ENCODE results near the gene PDGFC. TPM values are rescaled to one million over a fixed set of nuclear protein-coding genes. Genes with fewer than 3 reads are reported as not detected.

The PDGFC gene
- total RNA-seq, 1 experiment from 2014 or later = 5.3 TPM

DNA sequence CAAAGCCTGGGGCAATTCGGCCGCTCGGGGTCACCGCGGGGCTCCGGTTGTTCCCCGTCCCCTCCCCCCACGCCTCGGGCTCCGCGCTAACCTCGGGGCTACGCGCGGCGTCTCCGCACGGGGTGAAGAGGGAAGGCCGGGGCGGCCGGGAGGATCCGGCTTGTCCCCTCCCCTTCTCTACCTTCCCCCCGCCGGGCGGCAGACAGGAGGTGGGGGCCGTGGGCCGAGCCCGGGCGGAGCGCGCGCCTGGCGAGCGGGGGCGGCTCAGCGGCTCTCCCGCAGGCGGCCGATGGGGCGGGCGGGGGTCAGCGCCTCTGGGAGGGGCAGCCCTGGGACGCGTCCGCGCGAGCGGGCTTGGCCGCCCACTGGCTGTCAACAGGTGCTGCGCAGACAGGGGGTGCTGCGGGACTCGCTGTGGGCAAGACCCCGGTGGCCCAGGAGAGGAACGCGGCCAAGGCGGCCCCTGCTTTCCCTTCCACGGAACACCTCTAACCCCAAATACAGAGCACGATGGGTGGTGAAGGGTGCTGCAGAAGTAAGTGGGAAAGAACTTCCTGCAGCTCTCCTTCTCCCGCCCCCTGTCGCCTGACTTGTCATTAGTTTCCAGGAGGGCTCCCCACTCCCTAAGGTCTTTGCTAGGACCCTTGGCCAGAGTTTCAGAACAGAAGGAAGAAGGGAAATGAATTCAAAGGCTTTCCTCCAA is at the start of gene PDGFC (continued):
- TF ChIP-seq HMGXB4 (CRISPR knock-in tag; IDR thresholded peaks at IDR 0.05) (peak; percentile 21; the same call in 1 of the 2 replicates), USF1 (CRISPR knock-in tag; IDR thresholded peaks at IDR 0.05) (no peak), ZNF423 (CRISPR knock-in tag; IDR thresholded peaks at IDR 0.05) (no peak), ZNF232 (CRISPR knock-in tag; IDR thresholded peaks at IDR 0.05) (no peak)
- TF ChIP-seq, protein P1, sequence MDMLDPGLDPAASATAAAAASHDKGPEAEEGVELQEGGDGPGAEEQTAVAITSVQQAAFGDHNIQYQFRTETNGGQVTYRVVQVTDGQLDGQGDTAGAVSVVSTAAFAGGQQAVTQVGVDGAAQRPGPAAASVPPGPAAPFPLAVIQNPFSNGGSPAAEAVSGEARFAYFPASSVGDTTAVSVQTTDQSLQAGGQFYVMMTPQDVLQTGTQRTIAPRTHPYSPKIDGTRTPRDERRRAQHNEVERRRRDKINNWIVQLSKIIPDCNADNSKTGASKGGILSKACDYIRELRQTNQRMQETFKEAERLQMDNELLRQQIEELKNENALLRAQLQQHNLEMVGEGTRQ (CRISPR knock-in tag; IDR thresholded peaks at IDR 0.05) = no peak; the same call in 1 of the 2 replicates

- Mint-ChIP-seq H3K27ac (no peak overlapping the region), H3K9me3 (peaks cover 3% of the 10 kb centered on the region; the same call in 1 of the 2 replicates), H3K27me3 (ENCODE audit: low read depth) (no peaks in the 10 kb centered on the region), H3K4me3 (no peak overlapping the region), H3K4me1 (no peaks in the 10 kb centered on the region), H3K36me3 (no peaks in the 10 kb centered on the region)
- TF ChIP-seq, protein P2, sequence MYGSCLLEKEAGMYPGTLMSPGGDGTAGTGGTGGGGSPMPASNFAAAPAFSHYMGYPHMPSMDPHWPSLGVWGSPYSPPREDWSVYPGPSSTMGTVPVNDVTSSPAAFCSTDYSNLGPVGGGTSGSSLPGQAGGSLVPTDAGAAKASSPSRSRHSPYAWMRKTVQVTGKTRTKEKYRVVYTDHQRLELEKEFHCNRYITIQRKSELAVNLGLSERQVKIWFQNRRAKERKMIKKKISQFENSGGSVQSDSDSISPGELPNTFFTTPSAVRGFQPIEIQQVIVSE (CRISPR knock-in tag; IDR thresholded peaks at IDR 0.05; ENCODE audit: borderline replicate concordance) = no peak
- TF ChIP-seq MYBL2 (CRISPR knock-in tag; IDR thresholded peaks at IDR 0.05) = no peak
- TF ChIP-seq MLX (CRISPR knock-in tag; IDR thresholded peaks at IDR 0.05) = no peak
- no peak for TF ChIP-seq NR1H2 (CRISPR knock-in tag; IDR thresholded peaks at IDR 0.05)
- TF ChIP-seq ZNF671 (CRISPR knock-in tag; IDR thresholded peaks at IDR 0.05) = no peak
- TF ChIP-seq EMX1 (CRISPR knock-in tag; IDR thresholded peaks at IDR 0.05) = no peak
- CTCF ChIA-PET = no interaction called here
- no peak for DNase-seq (ENCODE audit: low spot score)
- POLR2A ChIA-PET = no interaction called here
- no peak for ATAC-seq
These were observed 49.3 kb upstream of the PDGFC start for GRCh38 chr4:157020882-157021281.

DNA sequence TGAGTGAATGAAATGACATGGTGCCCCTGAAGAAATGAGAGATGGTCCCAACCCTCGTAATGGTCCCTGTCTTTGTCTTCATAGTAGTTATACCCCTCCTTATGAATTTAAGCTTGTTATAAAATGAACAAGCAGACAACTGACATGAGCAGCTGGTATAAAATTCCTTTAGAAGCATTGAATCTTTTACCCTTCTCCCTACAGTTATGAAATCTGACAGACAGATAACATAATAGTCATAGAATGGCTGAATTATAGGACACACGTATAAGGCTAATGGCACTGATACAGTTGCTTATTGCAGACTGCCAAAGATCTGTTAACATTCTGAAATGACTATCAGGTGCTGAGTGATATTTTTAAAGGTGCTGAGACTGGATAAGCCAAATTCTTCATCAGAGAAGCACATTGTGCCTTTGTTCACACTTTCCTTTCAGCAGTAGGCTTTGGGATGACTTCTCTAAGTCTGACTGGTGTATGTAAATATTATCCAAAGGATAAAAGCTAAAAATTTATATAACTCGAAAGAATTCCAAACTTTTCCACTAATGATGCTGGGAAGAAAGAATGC is 47.4 kb upstream of the PDGFC start:
- Mint-ChIP-seq H3K36me3 (no peaks in the 10 kb centered on the region), H3K27me3 (ENCODE audit: low read depth) (no peaks in the 10 kb centered on the region), H3K9me3 (peaks cover 3% of the 10 kb centered on the region; the same call in 1 of the 2 replicates), H3K4me1 (peaks cover 12% of the 10 kb centered on the region), H3K4me3 (no peak overlapping the region), H3K27ac (no peak overlapping the region)
- ATAC-seq (no peak), DNase-seq (ENCODE audit: low spot score) (no peak)
- ChIA-PET POLR2A (no interaction called here), CTCF (no interaction called here)
- TF ChIP-seq IRF1 (CRISPR knock-in tag; IDR thresholded peaks at IDR 0.05) (no peak), NFE2L1 (CRISPR knock-in tag; IDR thresholded peaks at IDR 0.05) (no peak), RELA (CRISPR knock-in tag; IDR thresholded peaks at IDR 0.05; ENCODE audit: borderline replicate concordance) (no peak), CREM (CRISPR knock-in tag; IDR thresholded peaks at IDR 0.05) (no peak), ZNF317 (CRISPR knock-in tag; IDR thresholded peaks at IDR 0.05; ENCODE audit: borderline replicate concordance, low read depth) (no peak), MXD4 (CRISPR knock-in tag; IDR thresholded peaks at IDR 0.05; ENCODE audit: borderline replicate concordance) (no peak), ZNF281 (CRISPR knock-in tag; IDR thresholded peaks at IDR 0.05) (no peak), SMAD3 (CRISPR knock-in tag; IDR thresholded peaks at IDR 0.05; ENCODE audit: borderline replicate concordance) (no peak), NFATC4 (CRISPR knock-in tag; IDR thresholded peaks at IDR 0.05) (no peak)
- TF ChIP-seq, protein P3, sequence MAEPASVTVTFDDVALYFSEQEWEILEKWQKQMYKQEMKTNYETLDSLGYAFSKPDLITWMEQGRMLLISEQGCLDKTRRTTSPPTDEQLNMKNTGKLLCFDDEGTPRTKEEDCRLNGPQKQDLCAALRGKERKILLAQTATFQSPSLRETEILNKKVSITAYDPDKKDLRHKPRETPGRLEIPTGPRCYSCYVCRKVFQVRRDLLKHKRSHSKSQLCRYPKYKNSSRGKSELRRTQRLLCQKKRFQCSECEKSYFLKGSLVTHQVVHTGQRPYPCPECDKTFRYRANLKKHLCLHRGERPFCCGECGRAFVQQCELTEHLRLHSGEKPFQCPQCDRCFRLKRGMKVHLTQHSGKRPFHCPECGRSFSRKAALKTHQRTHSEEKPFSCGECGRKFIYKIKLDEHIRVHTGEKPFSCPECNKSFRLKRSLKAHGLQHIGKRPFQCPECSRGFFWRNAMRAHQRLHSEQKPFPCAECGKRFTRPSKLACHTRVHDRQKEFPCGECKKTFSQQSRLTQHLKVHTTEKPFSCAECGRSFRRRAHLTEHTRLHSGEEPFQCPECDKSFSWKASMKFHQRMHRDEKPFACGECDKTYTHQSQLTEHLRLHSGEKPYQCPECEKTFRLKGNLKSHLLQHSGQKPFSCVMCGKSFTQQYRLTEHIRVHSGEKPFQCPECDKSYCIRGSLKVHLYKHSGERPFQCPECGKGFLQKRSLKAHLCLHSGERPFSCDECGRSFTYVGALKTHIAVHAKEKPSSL (CRISPR knock-in tag; conservative IDR thresholded peaks at IDR 0.05) = no peak

All from WTC11 (cell line).